ENCODE measurements around the gene KRTAP19-6. TPM values are rescaled to one million over a fixed set of nuclear protein-coding genes. Genes with fewer than 3 reads are reported as not detected.

Gene KRTAP19-6
- total RNA-seq, 3 donors from 2014 or later (not counting 1 experiment from before 2014, with no cell fraction given) = not detected

DNA sequence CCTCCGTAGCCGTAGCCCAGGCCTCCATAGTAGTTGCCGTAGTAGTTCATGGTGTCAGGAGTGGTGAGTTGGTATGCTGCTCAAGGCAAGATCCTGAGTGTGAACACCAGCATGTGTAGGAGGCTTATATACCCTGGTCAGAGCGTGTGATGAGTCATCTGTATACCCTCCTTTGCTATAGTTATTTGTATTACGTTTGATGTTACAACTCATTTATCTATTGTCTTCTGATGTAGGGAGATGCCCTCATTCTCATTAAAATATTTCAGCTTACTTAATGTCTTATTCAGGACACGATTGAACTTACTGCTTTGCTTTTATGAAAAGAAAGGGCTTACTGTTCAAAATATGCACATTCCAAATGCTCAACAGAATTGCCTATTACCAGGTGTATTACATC is 39.6 kb downstream of the KRTAP19-6 start, which contains the start of gene KRTAP19-5:
TSS of gene KRTAP19-5 (minus strand) at position 101 of the 400 bp plus-strand sequence. CDS start at position 50, 51 bp downstream.
- WGBS (ENCODE audit: insufficient coverage) = 100% methylated on average over 4 of the region's 6 CpGs
- peaks cover 6 to 11% of the 10 kb centered on the region in 2 donors for H3K9me3 Mint-ChIP-seq

GRCh38 chr21:30497065-30497464 is 44.6 kb downstream of the KRTAP19-6 start, which contains the start of gene KRTAP19-4:
KRTAP19-4 (minus strand) TSS chr21:30497165; CDS start chr21:30497110, 55 bp downstream.
- no peak for ATAC-seq
- Histone ChIP-seq H3K27ac (ENCODE audit: low read length) (no peak within 1 kb of the TSS), H3K4me1 (ENCODE audit: control insufficient read depth, insufficient read depth, low read length) (no peaks in the 10 kb centered on the region), H3K4me3 (ENCODE audit: low read length) (no peak within 1 kb of the TSS), H3K9me3 (ENCODE audit: control insufficient read depth, insufficient read depth, low read length) (peaks cover 5% of the 10 kb centered on the region), H3K36me3 (ENCODE audit: control insufficient read depth, insufficient read depth, low read length) (no peaks in the 10 kb centered on the region), H3K27me3 (ENCODE audit: control insufficient read depth, insufficient read depth, low read length) (no peaks in the 10 kb centered on the region)
- Mint-ChIP-seq H3K9me3 (peaks cover 3% of the 10 kb centered on the region in 2 donors), H3K27ac (no peak within 1 kb of the TSS), H3K27me3 (ENCODE audit: low read depth in 2 of 2) (no peaks in the 10 kb centered on the region), H3K36me3 (no peaks in the 10 kb centered on the region), H3K4me1 (no peaks in the 10 kb centered on the region), H3K4me3 (no peak within 1 kb of the TSS)
- intact Hi-C loops (cut with micrococcal nuclease) = no loop called here
- TF ChIP-seq CTCF (IDR thresholded peaks at IDR 0.05) = no peak
- DNase-seq = no peak
- WGBS (ENCODE audit: insufficient coverage) = 80% methylated on average over 3 of the region's 4 CpGs

More for the DNA sequence above, 39.6 kb downstream of the KRTAP19-6 start, which contains the start of gene KRTAP19-5:
- Histone ChIP-seq H3K27me3 (ENCODE audit: control insufficient read depth, insufficient read depth, low read length) (no peaks in the 10 kb centered on the region), H3K36me3 (ENCODE audit: control insufficient read depth, insufficient read depth, low read length) (no peaks in the 10 kb centered on the region), H3K4me3 (ENCODE audit: low read length) (no peak within 1 kb of the TSS), H3K9me3 (ENCODE audit: control insufficient read depth, insufficient read depth, low read length) (peaks cover 5% of the 10 kb centered on the region), H3K27ac (ENCODE audit: low read length) (no peak within 1 kb of the TSS), H3K4me1 (ENCODE audit: control insufficient read depth, insufficient read depth, low read length) (no peaks in the 10 kb centered on the region)
- Mint-ChIP-seq H3K27me3 (ENCODE audit: low read depth in 2 of 2) (no peaks in the 10 kb centered on the region), H3K27ac (no peak within 1 kb of the TSS), H3K4me1 (no peaks in the 10 kb centered on the region), H3K36me3 (peaks cover 2% of the 10 kb centered on the region), H3K4me3 (no peak within 1 kb of the TSS)
- no peak for DNase-seq
- intact Hi-C loops (cut with micrococcal nuclease) = no loop called here
- no peak for ATAC-seq
- no peak for TF ChIP-seq CTCF (IDR thresholded peaks at IDR 0.05)

DNA sequence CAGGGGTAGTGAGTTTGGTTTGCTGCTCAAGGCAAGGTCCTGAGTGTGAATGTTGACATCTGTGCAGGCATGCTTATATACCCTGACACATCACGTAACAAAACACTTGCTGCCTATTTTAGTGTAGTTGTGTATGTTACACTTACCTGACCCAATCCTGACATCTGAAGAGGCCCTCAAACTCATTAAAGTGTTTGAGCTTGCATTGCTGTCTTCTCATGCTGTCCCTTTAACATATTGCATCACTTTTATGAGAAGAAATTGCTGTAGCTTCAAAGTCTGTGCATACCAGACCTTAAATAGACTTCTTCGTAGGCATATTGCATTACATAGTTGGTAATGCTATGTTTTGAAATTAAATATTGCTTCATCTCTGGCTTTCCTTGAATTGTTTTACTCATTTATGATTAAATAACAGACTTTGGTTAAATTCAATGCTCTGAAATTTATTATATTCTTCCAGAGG is 49.7 kb downstream of the KRTAP19-6 start, which contains the start of gene KRTAP19-3:
TSS of gene KRTAP19-3 (minus strand) at position 51 of the 466 bp plus-strand sequence. CDS start 56 bp downstream, outside the sequence.
- WGBS (ENCODE audit: insufficient coverage) = no CpG with 5 or more reads among the region's 2 CpGs
- intact Hi-C loops (cut with micrococcal nuclease) = no loop called here
- Histone ChIP-seq H3K27me3 (ENCODE audit: control insufficient read depth, insufficient read depth, low read length) (no peaks in the 10 kb centered on the region), H3K4me3 (ENCODE audit: low read length) (no peak within 1 kb of the TSS), H3K4me1 (ENCODE audit: control insufficient read depth, insufficient read depth, low read length) (no peaks in the 10 kb centered on the region), H3K36me3 (ENCODE audit: control insufficient read depth, insufficient read depth, low read length) (no peaks in the 10 kb centered on the region), H3K27ac (ENCODE audit: low read length) (no peak within 1 kb of the TSS), H3K9me3 (ENCODE audit: control insufficient read depth, insufficient read depth, low read length) (peaks cover 3% of the 10 kb centered on the region)
- Mint-ChIP-seq H3K9me3 (peaks cover 3 to 8% of the 10 kb centered on the region in 2 donors), H3K27me3 (ENCODE audit: low read depth in 2 of 2) (no peaks in the 10 kb centered on the region), H3K4me3 (no peak within 1 kb of the TSS), H3K4me1 (no peaks in the 10 kb centered on the region), H3K27ac (no peak within 1 kb of the TSS), H3K36me3 (no peaks in the 10 kb centered on the region)
- DNase-seq (no peak), ATAC-seq (no peak)
- no peak for TF ChIP-seq CTCF (IDR thresholded peaks at IDR 0.05)

Other genes starting within 250 kb of the KRTAP19-6 start
- gene KRTAP26-1, start 221.5 kb downstream of the KRTAP19-6 start, total RNA-seq = not detected
- gene KRTAP27-1, start 204.2 kb downstream of the KRTAP19-6 start, total RNA-seq = not detected
- not detected for gene KRTAP23-1, start 193.3 kb downstream of the KRTAP19-6 start, total RNA-seq
- gene KRTAP13-2, start 169.6 kb downstream of the KRTAP19-6 start, total RNA-seq = not detected
- not detected for gene KRTAP13-1, start 145.8 kb downstream of the KRTAP19-6 start, total RNA-seq
- not detected for gene KRTAP13-3, start 115.9 kb downstream of the KRTAP19-6 start, total RNA-seq
- gene KRTAP13-4, start 111.6 kb downstream of the KRTAP19-6 start, total RNA-seq = not detected
- gene KRTAP15-1, start 101.6 kb downstream of the KRTAP19-6 start, total RNA-seq = not detected
- not detected for gene KRTAP19-1, start 61.5 kb downstream of the KRTAP19-6 start, total RNA-seq
- not detected for gene KRTAP19-2, start 54.4 kb downstream of the KRTAP19-6 start, total RNA-seq
- not detected for gene KRTAP19-3, start 49.9 kb downstream of the KRTAP19-6 start, total RNA-seq
- not detected for gene KRTAP19-4, start 44.7 kb downstream of the KRTAP19-6 start, total RNA-seq
- gene KRTAP19-5, start 39.7 kb downstream of the KRTAP19-6 start, total RNA-seq = not detected
- gene KRTAP19-7, start 19.4 kb upstream of the KRTAP19-6 start, total RNA-seq = not detected
- gene KRTAP22-2, start 48.5 kb upstream of the KRTAP19-6 start, total RNA-seq = not detected
- not detected for gene KRTAP6-3, start 50.6 kb upstream of the KRTAP19-6 start, total RNA-seq
- not detected for gene KRTAP6-2, start 57.0 kb upstream of the KRTAP19-6 start, total RNA-seq
- not detected for gene KRTAP22-1, start 59.2 kb upstream of the KRTAP19-6 start, total RNA-seq
- gene KRTAP6-1, start 72.1 kb upstream of the KRTAP19-6 start, total RNA-seq = not detected
- not detected for gene KRTAP20-1, start 74.6 kb upstream of the KRTAP19-6 start, total RNA-seq
- not detected for gene KRTAP20-4, start 78.8 kb upstream of the KRTAP19-6 start, total RNA-seq
- not detected for gene KRTAP20-2, start 93.3 kb upstream of the KRTAP19-6 start, total RNA-seq
- not detected for gene KRTAP20-3, start 101.0 kb upstream of the KRTAP19-6 start, total RNA-seq
- not detected for gene KRTAP21-3, start 176.9 kb upstream of the KRTAP19-6 start, total RNA-seq
- gene KRTAP21-2, start 205.4 kb upstream of the KRTAP19-6 start, total RNA-seq = not detected
- gene KRTAP21-1, start 213.6 kb upstream of the KRTAP19-6 start, total RNA-seq = not detected

Data from natural killer cell (primary cell).